Measurements from ENCODE around the gene ZNF490. TPM values are rescaled to one million over a fixed set of nuclear protein-coding genes. Genes with fewer than 3 reads are reported as not detected.

Gene ZNF490
- total RNA-seq, result 10 to 100 TPM; 20.4 to 21.4 TPM

GRCh38 chr19:12610540-12611360, at the start of gene ZNF490, which contains the start of gene ZNF791:
Gene ZNF490 (minus strand): TSS chr19:12610813. CDS start chr19:12610680, 133 bp downstream.
Gene ZNF791 (plus strand): TSS chr19:12610920. CDS start chr19:12611080, 160 bp downstream.

GRCh38 chr19:12551060-12551832, 59.4 kb downstream of the ZNF490 start, which contains the start of gene ZNF564:
Gene ZNF564 (minus strand): TSS chr19:12551482. CDS start chr19:12551332, 150 bp downstream.

Other genes with a start within 250 kb of the ZNF490 start
- gene ZNF442, start 245.1 kb downstream of the ZNF490 start, total RNA-seq, result under 1 TPM; 0.60 TPM
- 1 to 10 TPM; 6.9 to 7.0 TPM for gene ZNF799, start 209.5 kb downstream of the ZNF490 start, total RNA-seq
- gene ZNF443, start 169.8 kb downstream of the ZNF490 start, total RNA-seq, result 1 to 10 TPM; 6.5 to 6.7 TPM
- gene ZNF709, start 126.0 kb downstream of the ZNF490 start, total RNA-seq, result 1 to 10 TPM; 3.2 to 5.7 TPM
- 10 to 100 TPM; 11.7 to 11.8 TPM for gene ZNF564, start 59.3 kb downstream of the ZNF490 start, total RNA-seq
- gene ZNF791, start 107 bp upstream of the ZNF490 start, total RNA-seq, result 10 to 100 TPM; 43.8 to 46.3 TPM
- gene MAN2B1, start 55.9 kb upstream of the ZNF490 start, total RNA-seq, result 100 to 1,000 TPM; 179 to 189 TPM
- 10 to 100 TPM; 14.2 to 17.2 TPM for gene WDR83, start 56.0 kb upstream of the ZNF490 start, total RNA-seq
- 100 to 1,000 TPM; 102 to 115 TPM for gene DHPS, start 71.1 kb upstream of the ZNF490 start, total RNA-seq
- gene GNG14, start 77.2 kb upstream of the ZNF490 start, total RNA-seq, result not detected
- 1 to 10 TPM; 5.3 to 6.6 TPM for gene FBXW9, start 85.8 kb upstream of the ZNF490 start, total RNA-seq
- gene TNPO2, start 113.1 kb upstream of the ZNF490 start, total RNA-seq, result 10 to 100 TPM; 62.6 to 63.7 TPM
- 100 to 1,000 TPM; 221 to 228 TPM for gene TRIR, start 123.9 kb upstream of the ZNF490 start, total RNA-seq
- 10 to 100 TPM; 52.4 to 55.0 TPM for gene GET3, start 126.7 kb upstream of the ZNF490 start, total RNA-seq
- not detected for gene BEST2, start 141.0 kb upstream of the ZNF490 start, total RNA-seq
- gene HOOK2, start 164.7 kb upstream of the ZNF490 start, total RNA-seq, result 10 to 100 TPM; 19.6 to 20.2 TPM
- 10 to 100 TPM; 90.6 to 96.0 TPM for gene JUNB, start 180.7 kb upstream of the ZNF490 start, total RNA-seq
- 100 to 1,000 TPM; 245 to 256 TPM for gene PRDX2, start 191.0 kb upstream of the ZNF490 start, total RNA-seq
- 10 to 100 TPM; 12.6 to 18.2 TPM for gene THSD8, start 191.3 kb upstream of the ZNF490 start, total RNA-seq
- 10 to 100 TPM; 28.5 to 30.9 TPM for gene RNASEH2A, start 195.8 kb upstream of the ZNF490 start, total RNA-seq
- not detected for gene RTBDN, start 223.8 kb upstream of the ZNF490 start, total RNA-seq
- under 1 TPM; 0.53 to 0.88 TPM for gene MAST1, start 227.7 kb upstream of the ZNF490 start, total RNA-seq

All from activated naive CD4-positive, alpha-beta T cell treated with anti-CD3 and anti-CD28 coated beads, Interleukin-2, amount 10 ng/mL, durations not matched to agents 5 hours and 36 hours (primary cell).